Measurements from ENCODE around the gene TLE1. TPM values are rescaled to one million over a fixed set of nuclear protein-coding genes. Genes with fewer than 3 reads are reported as not detected.

Gene TLE1
- total RNA-seq, 1 donor from 2014 or later = 70.1 TPM

- DNase-seq (ENCODE audit: low spot score) = no peak
These were observed 110.7 kb downstream of the TLE1 start for GRCh38 chr9:81578606-81579005.

- DNase-seq (ENCODE audit: low spot score) = no peak
These were observed 113.4 kb downstream of the TLE1 start for GRCh38 chr9:81575956-81576355.

- no peak for DNase-seq (ENCODE audit: low spot score)
These were observed 114.9 kb downstream of the TLE1 start for GRCh38 chr9:81574405-81574804.

GRCh38 chr9:81573415-81574321 is 115.7 kb downstream of the TLE1 start:
- DNase-seq (ENCODE audit: low spot score) = no peak

- DNase-seq (ENCODE audit: low spot score) = no peak
These were observed 119.3 kb downstream of the TLE1 start for GRCh38 chr9:81570083-81570482.

GRCh38 chr9:81566074-81566698 is 123.2 kb downstream of the TLE1 start:
- DNase-seq (ENCODE audit: low spot score) = no peak

- no peak for DNase-seq (ENCODE audit: low spot score)
These were observed 123.7 kb downstream of the TLE1 start for GRCh38 chr9:81565609-81566008.

- DNase-seq (ENCODE audit: low spot score) = peak; percentile 57
These were observed 124.2 kb downstream of the TLE1 start for GRCh38 chr9:81565144-81565543.

GRCh38 chr9:81564632-81565031 is 124.7 kb downstream of the TLE1 start:
- no peak for DNase-seq (ENCODE audit: low spot score)

- no peak for DNase-seq (ENCODE audit: low spot score)
These were observed 125.6 kb downstream of the TLE1 start for GRCh38 chr9:81563739-81564138.

- no peak for DNase-seq (ENCODE audit: low spot score)
These were observed 126.3 kb downstream of the TLE1 start for GRCh38 chr9:81563020-81563407.

GRCh38 chr9:81562231-81563019 is 126.9 kb downstream of the TLE1 start:
- DNase-seq (ENCODE audit: low spot score) = peak; percentile 91

GRCh38 chr9:81560851-81561732 is 128.3 kb downstream of the TLE1 start:
- DNase-seq (ENCODE audit: low spot score) = no peak

GRCh38 chr9:81559709-81560108 is 129.6 kb downstream of the TLE1 start:
- no peak for DNase-seq (ENCODE audit: low spot score)

- no peak for DNase-seq (ENCODE audit: low spot score)
These were observed 130.2 kb downstream of the TLE1 start for GRCh38 chr9:81559197-81559596.

GRCh38 chr9:81558091-81558830 is 131.1 kb downstream of the TLE1 start:
- DNase-seq (ENCODE audit: low spot score) = peak; percentile 20

GRCh38 chr9:81557452-81558090 is 131.8 kb downstream of the TLE1 start:
- DNase-seq (ENCODE audit: low spot score) = no peak

GRCh38 chr9:81556923-81557322 is 132.4 kb downstream of the TLE1 start:
- DNase-seq (ENCODE audit: low spot score) = no peak

GRCh38 chr9:81552581-81552991 is 136.8 kb downstream of the TLE1 start:
- DNase-seq (ENCODE audit: low spot score) = no peak

- no peak for DNase-seq (ENCODE audit: low spot score)
These were observed 139.2 kb downstream of the TLE1 start for GRCh38 chr9:81550207-81550583.
